ENCODE measurements around the gene WSB1.

Gene WSB1

GRCh38 chr17:27362503-27362902 lies 68.6 kb downstream of the WSB1 start:
- no peak for DNase-seq

- DNase-seq: no peak
These were observed 69.0 kb downstream of the WSB1 start for GRCh38 chr17:27362909-27363308.

GRCh38 chr17:27363326-27363725 lies 69.4 kb downstream of the WSB1 start:
- no peak for DNase-seq

Measured in activated CD8-positive, alpha-beta memory T cell treated with anti-CD3 and anti-CD28 coated beads, Interleukin-2, amount 50 U/mL, for 48 hours (primary cell).